Activated gamma-delta T cell treated with anti-CD3 and anti-CD28 coated beads, Interleukin-2, amount 50 U/mL, for 16 hours (primary cell): ENCODE results near the gene BTBD16.

Experiments used
- DNase-seq: peaks from one replicate; pipeline ENCODE4 v3.0.0-alpha.2; 2020; ENCODE audit warnings: low read depth

BTBD16 gene

GRCh38 chr10:122316224-122316884, 45.3 kb downstream of the BTBD16 start:
- DNase-seq = no peak

GRCh38 chr10:122321960-122322359, 50.9 kb downstream of the BTBD16 start:
- no peak for DNase-seq

GRCh38 chr10:122323189-122323588, 52.1 kb downstream of the BTBD16 start:
- DNase-seq = no peak

- DNase-seq = no peak
These were observed 53.0 kb downstream of the BTBD16 start for GRCh38 chr10:122323941-122324675.

GRCh38 chr10:122325235-122325634, 54.1 kb downstream of the BTBD16 start:
- DNase-seq = no peak

- no peak for DNase-seq
These were observed 55.3 kb downstream of the BTBD16 start for GRCh38 chr10:122326385-122326784.

GRCh38 chr10:122326806-122327205, 55.7 kb downstream of the BTBD16 start:
- no peak for DNase-seq

- no peak for DNase-seq
These were observed 56.4 kb downstream of the BTBD16 start for GRCh38 chr10:122327237-122328206.

GRCh38 chr10:122328676-122329075, 57.6 kb downstream of the BTBD16 start:
- DNase-seq = no peak

GRCh38 chr10:122329416-122329815, 58.3 kb downstream of the BTBD16 start:
- no peak for DNase-seq

- DNase-seq = no peak
These were observed 60.0 kb downstream of the BTBD16 start for GRCh38 chr10:122331100-122331499.

- no peak for DNase-seq
These were observed 60.7 kb downstream of the BTBD16 start for GRCh38 chr10:122331615-122332446.

GRCh38 chr10:122333037-122333436, 61.9 kb downstream of the BTBD16 start:
- no peak for DNase-seq

- no peak for DNase-seq
These were observed 65.2 kb downstream of the BTBD16 start for GRCh38 chr10:122336332-122336731.

GRCh38 chr10:122336961-122337360, 65.9 kb downstream of the BTBD16 start:
- DNase-seq = no peak

- DNase-seq = no peak
These were observed 67.7 kb downstream of the BTBD16 start for GRCh38 chr10:122338609-122339441.

GRCh38 chr10:122341141-122341810, 70.2 kb downstream of the BTBD16 start:
- no peak for DNase-seq

- DNase-seq = peak; percentile 39
These were observed 71.4 kb downstream of the BTBD16 start for GRCh38 chr10:122342293-122343134.

GRCh38 chr10:122343135-122343800, 72.2 kb downstream of the BTBD16 start:
- DNase-seq = no peak
